K562 (cell line): ENCODE results near the gene BCL2L13. TPM values are rescaled to one million over a fixed set of nuclear protein-coding genes. Genes with fewer than 3 reads are reported as not detected.

Experiments used
- ATF4 ChIP-seq: fragments of 450-650 bp; formaldehyde crosslinking; IDR thresholded peaks from 2 replicates; pipeline ENCODE4 v1.4.0; 2022; ENCODE audit warnings: mild to moderate bottlenecking, moderate library complexity
- BRD9 ChIP-seq: fragments of 450-650 bp; IDR thresholded peaks from 2 replicates; pipeline ENCODE4 v1.6.1; 2018; ENCODE audit warnings: low read depth; ENCODE audit not compliant: partially characterized antibody
- CLOCK ChIP-seq: fragments of 250-450 bp; sonication (Bioruptor Pico); IDR thresholded peaks from 2 replicates; pipeline ENCODE4 v1.4.0; 2020; ENCODE audit warnings: mild to moderate bottlenecking, moderate library complexity, borderline replicate concordance
- CTBP1 ChIP-seq: fragments of 450-650 bp; IDR thresholded peaks from 2 replicates; pipeline ENCODE4 v1.6.1; 2016; ENCODE audit warnings: borderline replicate concordance
- GTF2E2 ChIP-seq: fragments of 200-800 bp; sonication (Bioruptor generic); IDR thresholded peaks from 2 replicates; pipeline ENCODE4 v1.6.1; 2016; ENCODE audit warnings: missing genetic modification characterization, missing compliant biosample characterization
- HDAC8 ChIP-seq: fragments of 450-650 bp; IDR thresholded peaks from 2 replicates; pipeline ENCODE4 v1.6.1; 2016; ENCODE audit warnings: mild to moderate bottlenecking, missing genetic modification characterization, moderate library complexity, missing compliant biosample characterization
- HIVEP1 ChIP-seq: fragments of 250-450 bp; sonication (Bioruptor Pico); IDR thresholded peaks from 2 replicates; pipeline ENCODE4 v1.4.0; 2020; ENCODE audit warnings: mild to moderate bottlenecking
- HNRNPK ChIP-seq: fragments of 200-400 bp; formaldehyde crosslinking; IDR thresholded peaks from one replicate; pipeline ENCODE4 v1.6.1; 2018; ENCODE audit warnings: mild to moderate bottlenecking, low read depth, low read length; ENCODE audit not compliant: poor library complexity, severe bottlenecking
- KLF16 ChIP-seq: IDR thresholded peaks from 2 replicates; pipeline ENCODE4 v1.6.1; 2016; ENCODE audit warnings: antibody characterized with exemption
- MTA1 ChIP-seq: fragments of 450-650 bp; IDR thresholded peaks from 2 replicates; pipeline ENCODE4 v1.6.1; 2017; ENCODE audit warnings: borderline replicate concordance
- PBX2 ChIP-seq, 2 experiments: IDR thresholded peaks in 1 of 2; conservative IDR thresholded peaks in 1 of 2; 2 replicates each; pipeline ENCODE4 v1.6.1; 2016; ENCODE audit warnings: low read depth in 2 of 2, mild to moderate bottlenecking in 1 of 2, missing compliant biosample characterization in 1 of 2, missing genetic modification characterization in 1 of 2, moderate library complexity in 1 of 2
- SNRNP70 ChIP-seq: fragments of 200-400 bp; formaldehyde crosslinking; optimal IDR thresholded peaks from 2 replicates; pipeline ENCODE3; 2017; ENCODE audit warnings: low read depth, low read length
- SPI1 ChIP-seq: IDR thresholded peaks from 2 replicates; pipeline ENCODE4 v1.6.1; 2011; ENCODE audit warnings: low read depth, low read length, control low read depth, borderline replicate concordance
- ZBTB11 ChIP-seq, 3 experiments: fragments of 200-800 bp in 1 of 3; fragments of 250-450 bp in 1 of 3; fragments of 450-650 bp in 1 of 3; sonication (Bioruptor Pico) in 1 of 3; sonication (Bioruptor generic) in 1 of 3; formaldehyde crosslinking in 1 of 3; IDR thresholded peaks; 2 replicates each; pipeline versions ENCODE4 v1.6.1 to v1.8.0; 2016 to 2022; ENCODE audit warnings: mild to moderate bottlenecking in 2 of 3, missing genetic modification characterization in 2 of 3, missing compliant biosample characterization in 1 of 3, moderate library complexity in 1 of 3
- ZFP1 ChIP-seq: fragments of 450-650 bp; formaldehyde crosslinking; IDR thresholded peaks from 2 replicates; pipeline ENCODE4 v1.4.0; 2020; ENCODE audit warnings: mild to moderate bottlenecking, mixed read lengths
- ZNF121 ChIP-seq: sonication (generic); formaldehyde crosslinking; conservative IDR thresholded peaks from 2 replicates; pipeline ENCODE4 v1.8.0; 2022; ENCODE audit warnings: missing genetic modification reagents
- ZNF146 ChIP-seq: IDR thresholded peaks from one replicate; pipeline ENCODE4 v1.6.1; 2018; ENCODE audit warnings: missing compliant biosample characterization; ENCODE audit not compliant: unreplicated experiment
- ZNF431 ChIP-seq: sonication (generic); formaldehyde crosslinking; IDR thresholded peaks from 2 replicates; pipeline ENCODE4 v1.8.0; 2022; ENCODE audit warnings: mild to moderate bottlenecking, missing genetic modification reagents
- ZNF668 ChIP-seq: fragments of 250-450 bp; sonication (Bioruptor Pico); IDR thresholded peaks from 2 replicates; pipeline ENCODE4 v1.8.0; 2022; ENCODE audit warnings: mild to moderate bottlenecking, inconsistent platforms
- polyA plus RNA-seq, 8 experiments: library from polyadenylated mRNA; depleted of rRNA in 4 of 8; stranded (reverse) in 5 of 8; unstranded in 3 of 8; fragments of >200 nt; fragmentation: Nextera tagmentation in 2 of 8; fragmentation: Illumina TruSeq in 1 of 8; extraction: Ambion mirVana in 2 of 8; extraction: Trizol in 1 of 8; gene quantifications; 2 replicates each; pipeline versions ENCODE4 v1.2.1 to v1.2.3, GENCODE V29; 2011 to 2014; ENCODE audit warnings: inconsistent platforms in 1 of 8, missing spikeins in 1 of 8
- total RNA-seq, 7 experiments: library from RNA; depleted of rRNA in 6 of 7; stranded (reverse); fragments of >200 nt in 6 of 7; fragmentation: Illumina TruSeq in 2 of 7; extraction: Trizol in 2 of 7; gene quantifications; 2 replicates each; pipeline versions ENCODE4 v1.2.1 to v1.2.3, GENCODE V29; 2011 to 2021; ENCODE audit warnings: low replicate concordance in 1 of 7

Gene BCL2L13
- total and polyA plus RNA-seq, 9 of the 15 experiments (the other 6 are each of a cell fraction or from before 2014, with no cell fraction given) = 41.5 to 63.4 (median 56.5) TPM

DNA sequence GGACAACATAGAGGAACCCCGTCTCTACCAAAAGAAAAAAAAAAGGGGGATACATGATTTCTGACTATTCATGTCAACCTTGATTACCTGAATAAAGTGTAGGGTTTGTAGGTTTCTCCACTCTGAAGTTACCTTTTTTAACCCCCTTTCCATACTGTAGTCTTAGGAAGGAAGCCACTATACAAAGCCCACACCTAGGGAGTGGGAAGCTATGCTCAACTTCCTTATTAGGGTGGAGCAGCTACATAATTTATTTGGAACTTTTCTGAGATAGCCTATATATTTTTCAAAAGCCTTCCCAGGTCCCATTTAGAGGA, 9.4 kb upstream of the BCL2L13 start (continued):
- TF ChIP-seq PBX2 (CRISPR knock-in tag; IDR thresholded peaks at IDR 0.05; ENCODE audit: low read depth) (no peak), PBX2 (tag; conservative IDR thresholded peaks at IDR 0.05; ENCODE audit: low read depth) (no peak), MTA1 (0 out of 2 replicates have a peak, but pooled peaks have one; percentile 11), GTF2E2 (tag) (no peak; the same call in 1 of the 2 replicates), SNRNP70 (no peak), SPI1 (no peak), ZNF146 (CRISPR knock-in tag) (no peak), ZNF431 (CRISPR knock-in tag) (0 out of 2 replicates have a peak, but pooled peaks have one; percentile 6), CLOCK (no peak), ZFP1 (CRISPR knock-in tag) (0 out of 2 replicates have a peak, but pooled peaks have one; percentile 29), HDAC8 (tag) (no peak), ZBTB11 (CRISPR knock-in tag; IDR thresholded peaks at IDR 0.05) (peak in 1 of 3 experiments; percentile 5; a peak in 1 of 6 replicates), BRD9 (peak; percentile 3), CTBP1 (no peak), ATF4 (CRISPR knock-in tag) (0 out of 2 replicates have a peak, but pooled peaks have one; percentile 17), ZNF668 (CRISPR knock-in tag) (no peak), KLF16 (no peak), HIVEP1 (CRISPR knock-in tag) (no peak), ZNF121 (no peak), HNRNPK (no peak)
